GM10847 (cell line): ENCODE data around the gene CLDN20.

Experiments
- POLR2A ChIP-seq: IDR thresholded peaks from 2 replicates; pipeline ENCODE4 v1.6.1; 2011; ENCODE audit not compliant: insufficient read length; ENCODE audit errors: extremely low read depth

Gene CLDN20

GRCh38 chr6:155259897-155260296 is 3.9 kb upstream of the CLDN20 start:
- TF ChIP-seq POLR2A = no peak

GRCh38 chr6:155260686-155261085 is 3.1 kb upstream of the CLDN20 start:
- TF ChIP-seq POLR2A = no peak

GRCh38 chr6:155261111-155261900 is 2.5 kb upstream of the CLDN20 start:
- no peak for TF ChIP-seq POLR2A

DNA sequence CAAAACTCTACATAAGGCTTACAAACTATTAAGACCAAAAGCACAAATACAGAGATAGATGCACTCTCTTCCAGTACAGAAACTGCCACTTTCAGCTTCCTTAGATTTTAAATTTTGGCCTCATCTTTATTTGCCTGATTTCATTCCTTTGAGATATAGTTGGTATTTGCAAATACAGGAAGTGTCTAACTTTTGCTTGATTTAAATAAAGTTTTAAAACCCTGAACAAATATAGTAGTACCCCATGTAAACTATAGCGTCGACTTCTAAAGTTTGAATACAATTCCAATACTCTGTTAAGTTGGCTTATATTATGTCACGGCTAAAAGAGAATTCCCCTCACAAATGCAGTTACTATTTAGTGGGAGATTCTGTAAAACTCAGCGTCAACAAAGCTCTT is 1.2 kb upstream of the CLDN20 start:
- no peak for TF ChIP-seq POLR2A

DNA sequence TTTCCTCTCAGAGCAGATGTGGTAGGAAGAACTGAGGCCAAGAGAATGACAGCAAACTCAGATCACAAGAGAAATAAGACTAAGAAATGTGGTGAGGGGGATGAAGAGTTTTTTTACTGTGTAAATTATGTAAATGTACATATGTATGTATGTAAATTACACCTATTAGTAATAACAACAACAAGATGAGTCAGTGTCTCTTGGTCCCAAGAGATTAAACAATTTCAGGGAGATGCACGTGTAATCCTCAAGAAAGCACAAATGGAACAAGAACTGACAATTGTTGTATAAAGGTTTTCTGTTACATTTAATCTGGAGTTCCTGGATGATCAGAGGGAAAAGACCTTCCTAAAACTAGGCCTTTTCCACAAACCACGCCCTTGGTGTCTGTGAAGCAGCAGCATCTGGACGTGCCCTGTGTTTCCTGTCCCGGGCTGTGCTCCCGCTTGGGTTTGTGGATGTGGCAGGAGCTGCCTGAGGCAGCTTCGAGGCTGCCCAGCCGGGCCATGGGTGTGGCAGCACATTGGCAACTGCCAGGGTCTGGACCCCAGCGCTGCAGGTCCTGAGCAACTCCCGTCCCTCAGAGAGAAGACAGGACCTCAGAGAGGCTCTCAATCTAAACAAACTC is 994 bp downstream of the CLDN20 start:
- TF ChIP-seq POLR2A = no peak

GRCh38 chr6:155265843-155266535 is 2.2 kb downstream of the CLDN20 start:
- TF ChIP-seq POLR2A = no peak

DNA sequence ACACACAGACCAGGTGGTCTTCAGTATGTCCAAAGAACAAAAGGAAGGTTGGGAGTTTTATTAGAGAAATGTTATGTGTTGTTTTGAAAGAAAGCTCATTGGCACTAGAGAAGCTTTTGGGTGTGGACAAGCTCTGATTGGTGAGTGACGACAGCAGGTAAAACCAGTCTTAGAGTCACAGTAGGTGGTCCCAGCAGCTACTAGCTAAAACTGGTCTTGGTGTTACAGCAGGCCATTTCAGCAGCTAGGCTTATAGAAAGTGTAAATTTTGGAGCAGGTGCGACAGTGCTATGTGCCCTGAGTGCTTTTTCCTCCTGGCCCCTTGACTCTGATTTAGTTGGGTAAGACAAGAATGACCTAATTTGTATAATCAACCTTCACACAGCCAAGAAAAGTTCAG is 3.6 kb downstream of the CLDN20 start:
- no peak for TF ChIP-seq POLR2A

DNA sequence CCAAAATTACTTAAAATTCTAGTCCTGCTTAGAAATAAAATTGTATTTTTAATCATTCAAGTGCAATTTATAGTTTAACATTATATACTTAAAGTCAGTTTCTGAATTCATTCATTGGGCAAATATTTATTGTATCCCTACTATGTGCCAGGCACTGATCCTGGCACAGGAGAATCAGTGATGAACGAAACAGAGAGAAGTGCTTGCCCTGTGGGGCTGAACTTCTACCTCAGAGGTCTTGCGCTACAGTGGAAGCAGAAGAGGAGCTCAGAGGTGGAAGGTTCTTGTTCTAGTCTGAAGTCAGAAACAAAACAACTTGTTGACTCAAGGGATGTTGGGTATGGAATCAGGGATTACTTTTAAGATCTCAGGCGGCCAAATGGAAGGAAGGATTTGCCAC is 6.0 kb downstream of the CLDN20 start:
- no peak for TF ChIP-seq POLR2A

- no peak for TF ChIP-seq POLR2A
Observed at GRCh38 chr6:155270561-155271091, 6.8 kb downstream of the CLDN20 start.

DNA sequence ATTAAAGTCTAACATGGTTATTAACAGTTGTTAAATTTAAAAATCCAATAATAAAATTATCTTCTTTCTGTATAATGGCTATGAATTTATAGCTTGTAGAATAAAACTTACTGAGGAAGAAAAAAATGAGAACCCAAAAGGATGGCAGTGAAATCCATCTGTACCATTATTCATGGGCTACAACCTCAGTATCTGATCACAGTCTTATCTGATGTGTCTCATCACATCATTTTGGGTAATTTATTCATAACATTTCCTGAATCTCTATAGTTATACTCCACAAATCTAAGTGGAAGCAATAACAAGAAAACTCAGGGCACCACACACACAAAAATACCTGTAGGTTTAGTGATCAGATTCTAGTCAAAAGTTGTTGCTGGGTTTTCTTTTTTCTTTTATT is 7.3 kb downstream of the CLDN20 start:
- no peak for TF ChIP-seq POLR2A

GRCh38 chr6:155272353-155273232 is 8.8 kb downstream of the CLDN20 start:
- no peak for TF ChIP-seq POLR2A

- no peak for TF ChIP-seq POLR2A
Observed at GRCh38 chr6:155273431-155273830, 9.6 kb downstream of the CLDN20 start.

GRCh38 chr6:155274106-155274505 is 10.3 kb downstream of the CLDN20 start:
- no peak for TF ChIP-seq POLR2A

- TF ChIP-seq POLR2A = no peak
Observed at GRCh38 chr6:155274533-155274932, 10.7 kb downstream of the CLDN20 start.
